HL-60 (cell line): ENCODE measurements around the gene MSLN.
A peak's percentile ranks its signal among the peaks of the same experiment; 100 is the strongest.

Experiments
- DNase-seq, 2 experiments: peaks; one replicate each; pipeline ENCODE4 v3.0.0-alpha.2; 2010 to 2020; ENCODE audit warnings: low read depth in 1 of 2, low spot score in 1 of 2
- H3K27ac ChIP-seq: fragments of 250-450 bp; sonication (Bioruptor Pico); replicated peaks from 2 replicates; pipeline ENCODE4 v1.5.1; 2020; ENCODE audit warnings: mild to moderate bottlenecking, moderate library complexity
- H3K27me3 ChIP-seq: fragments of 250-450 bp; sonication (Bioruptor Pico); 2 replicates; pipeline ENCODE4 v1.5.1; 2021; ENCODE audit warnings: mild to moderate bottlenecking, moderate library complexity; ENCODE audit not compliant: insufficient read depth, poor library complexity, severe bottlenecking
- H3K4me3 ChIP-seq: replicated peaks from 2 replicates; pipeline ENCODE4 v1.5.1; 2011; ENCODE audit warnings: mild to moderate bottlenecking, control low read depth, low read length; ENCODE audit not compliant: insufficient read depth
- GABPA ChIP-seq: IDR thresholded peaks from 2 replicates; pipeline ENCODE4 v1.6.1; 2012; ENCODE audit warnings: low read depth
- POLR2AphosphoS5 ChIP-seq: IDR thresholded peaks from 2 replicates; pipeline ENCODE4 v1.6.1; 2012; ENCODE audit warnings: low read depth
- SPI1 ChIP-seq: IDR thresholded peaks from 2 replicates; pipeline ENCODE4 v1.6.1; 2012; ENCODE audit warnings: low read depth, mild to moderate bottlenecking, borderline replicate concordance
- TF ChIP-seq, protein P1 (sequence below): IDR thresholded peaks from one replicate; pipeline ENCODE4 v1.5.1; 2011; ENCODE audit warnings: low read length, control low read depth, inconsistent platforms; ENCODE audit not compliant: insufficient read depth
- TF ChIP-seq, protein P2 (sequence below): IDR thresholded peaks from 2 replicates; pipeline ENCODE4 v1.6.1; 2012; ENCODE audit warnings: low read depth; ENCODE audit not compliant: insufficient replicate concordance

Gene MSLN

GRCh38 chr16:754656-755055 lies 5.9 kb upstream of the MSLN start:
- TF ChIP-seq, protein P1, sequence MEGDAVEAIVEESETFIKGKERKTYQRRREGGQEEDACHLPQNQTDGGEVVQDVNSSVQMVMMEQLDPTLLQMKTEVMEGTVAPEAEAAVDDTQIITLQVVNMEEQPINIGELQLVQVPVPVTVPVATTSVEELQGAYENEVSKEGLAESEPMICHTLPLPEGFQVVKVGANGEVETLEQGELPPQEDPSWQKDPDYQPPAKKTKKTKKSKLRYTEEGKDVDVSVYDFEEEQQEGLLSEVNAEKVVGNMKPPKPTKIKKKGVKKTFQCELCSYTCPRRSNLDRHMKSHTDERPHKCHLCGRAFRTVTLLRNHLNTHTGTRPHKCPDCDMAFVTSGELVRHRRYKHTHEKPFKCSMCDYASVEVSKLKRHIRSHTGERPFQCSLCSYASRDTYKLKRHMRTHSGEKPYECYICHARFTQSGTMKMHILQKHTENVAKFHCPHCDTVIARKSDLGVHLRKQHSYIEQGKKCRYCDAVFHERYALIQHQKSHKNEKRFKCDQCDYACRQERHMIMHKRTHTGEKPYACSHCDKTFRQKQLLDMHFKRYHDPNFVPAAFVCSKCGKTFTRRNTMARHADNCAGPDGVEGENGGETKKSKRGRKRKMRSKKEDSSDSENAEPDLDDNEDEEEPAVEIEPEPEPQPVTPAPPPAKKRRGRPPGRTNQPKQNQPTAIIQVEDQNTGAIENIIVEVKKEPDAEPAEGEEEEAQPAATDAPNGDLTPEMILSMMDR, result no peak
- peak; percentile 40; the same call in 1 of the 2 replicates for TF ChIP-seq SPI1
- TF ChIP-seq GABPA, result no peak
- TF ChIP-seq, protein P2, sequence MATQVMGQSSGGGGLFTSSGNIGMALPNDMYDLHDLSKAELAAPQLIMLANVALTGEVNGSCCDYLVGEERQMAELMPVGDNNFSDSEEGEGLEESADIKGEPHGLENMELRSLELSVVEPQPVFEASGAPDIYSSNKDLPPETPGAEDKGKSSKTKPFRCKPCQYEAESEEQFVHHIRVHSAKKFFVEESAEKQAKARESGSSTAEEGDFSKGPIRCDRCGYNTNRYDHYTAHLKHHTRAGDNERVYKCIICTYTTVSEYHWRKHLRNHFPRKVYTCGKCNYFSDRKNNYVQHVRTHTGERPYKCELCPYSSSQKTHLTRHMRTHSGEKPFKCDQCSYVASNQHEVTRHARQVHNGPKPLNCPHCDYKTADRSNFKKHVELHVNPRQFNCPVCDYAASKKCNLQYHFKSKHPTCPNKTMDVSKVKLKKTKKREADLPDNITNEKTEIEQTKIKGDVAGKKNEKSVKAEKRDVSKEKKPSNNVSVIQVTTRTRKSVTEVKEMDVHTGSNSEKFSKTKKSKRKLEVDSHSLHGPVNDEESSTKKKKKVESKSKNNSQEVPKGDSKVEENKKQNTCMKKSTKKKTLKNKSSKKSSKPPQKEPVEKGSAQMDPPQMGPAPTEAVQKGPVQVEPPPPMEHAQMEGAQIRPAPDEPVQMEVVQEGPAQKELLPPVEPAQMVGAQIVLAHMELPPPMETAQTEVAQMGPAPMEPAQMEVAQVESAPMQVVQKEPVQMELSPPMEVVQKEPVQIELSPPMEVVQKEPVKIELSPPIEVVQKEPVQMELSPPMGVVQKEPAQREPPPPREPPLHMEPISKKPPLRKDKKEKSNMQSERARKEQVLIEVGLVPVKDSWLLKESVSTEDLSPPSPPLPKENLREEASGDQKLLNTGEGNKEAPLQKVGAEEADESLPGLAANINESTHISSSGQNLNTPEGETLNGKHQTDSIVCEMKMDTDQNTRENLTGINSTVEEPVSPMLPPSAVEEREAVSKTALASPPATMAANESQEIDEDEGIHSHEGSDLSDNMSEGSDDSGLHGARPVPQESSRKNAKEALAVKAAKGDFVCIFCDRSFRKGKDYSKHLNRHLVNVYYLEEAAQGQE, result no peak
- no peak for TF ChIP-seq POLR2AphosphoS5
- peak in 1 of 2 experiments; percentile 71 for DNase-seq
- H3K4me3 ChIP-seq, result no peak overlapping the region
- no peaks in the 10 kb centered on the region for H3K27me3 ChIP-seq
- H3K27ac ChIP-seq, result no peak overlapping the region

GRCh38 chr16:756428-756827 lies 4.1 kb upstream of the MSLN start:
- no peak overlapping the region for H3K27ac ChIP-seq
- no peak for TF ChIP-seq SPI1
- TF ChIP-seq GABPA, result no peak
- TF ChIP-seq, protein P2, result no peak
- TF ChIP-seq, protein P1, result no peak
- no peak for TF ChIP-seq POLR2AphosphoS5
- H3K27me3 ChIP-seq, result no peaks in the 10 kb centered on the region
- H3K4me3 ChIP-seq, result no peak overlapping the region
- DNase-seq, result no peak

DNA sequence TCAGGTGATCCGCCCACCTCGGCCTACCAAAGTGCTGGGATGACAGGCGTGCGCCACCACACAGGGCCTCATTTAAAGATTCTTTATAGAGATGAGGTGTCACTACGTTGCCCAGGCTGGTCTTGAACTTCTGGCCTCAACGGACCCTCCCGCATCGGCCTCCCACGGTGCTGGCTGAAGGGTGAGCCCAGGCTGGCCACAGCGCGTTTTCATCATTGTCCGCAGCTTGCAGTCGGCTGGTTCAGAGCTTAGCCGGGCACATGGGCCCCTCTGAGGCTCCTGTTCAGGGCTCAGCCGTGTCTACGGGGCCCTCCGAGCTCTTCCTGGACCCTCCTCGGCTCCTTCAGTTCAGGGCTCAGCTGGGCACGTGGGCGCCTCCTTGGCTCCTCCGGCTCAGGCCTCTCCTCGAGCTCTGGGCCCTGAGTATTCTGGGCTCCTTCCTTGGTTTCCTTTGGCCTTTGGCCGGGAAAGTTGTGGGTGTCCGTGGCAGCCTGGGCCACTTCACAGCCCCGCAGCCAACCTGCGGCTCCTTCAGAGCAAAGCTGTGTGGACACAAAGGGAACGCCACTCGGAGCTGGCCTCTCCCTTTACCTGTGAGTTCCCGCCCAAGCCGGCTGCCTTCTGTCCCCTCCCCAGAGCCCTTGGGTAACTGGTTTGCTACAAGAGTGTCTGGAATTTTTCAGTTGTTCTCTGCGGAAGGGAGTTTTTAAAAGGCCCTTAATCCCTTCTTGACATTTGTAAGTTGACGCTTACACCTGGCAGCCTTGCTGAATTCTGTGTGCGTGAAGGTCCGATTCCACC lies 1.2 kb upstream of the MSLN start:
- no peak for TF ChIP-seq POLR2AphosphoS5
- no peak overlapping the region for H3K4me3 ChIP-seq
- DNase-seq, result no peak
- H3K27ac ChIP-seq, result no peak overlapping the region
- no peaks in the 10 kb centered on the region for H3K27me3 ChIP-seq

DNA sequence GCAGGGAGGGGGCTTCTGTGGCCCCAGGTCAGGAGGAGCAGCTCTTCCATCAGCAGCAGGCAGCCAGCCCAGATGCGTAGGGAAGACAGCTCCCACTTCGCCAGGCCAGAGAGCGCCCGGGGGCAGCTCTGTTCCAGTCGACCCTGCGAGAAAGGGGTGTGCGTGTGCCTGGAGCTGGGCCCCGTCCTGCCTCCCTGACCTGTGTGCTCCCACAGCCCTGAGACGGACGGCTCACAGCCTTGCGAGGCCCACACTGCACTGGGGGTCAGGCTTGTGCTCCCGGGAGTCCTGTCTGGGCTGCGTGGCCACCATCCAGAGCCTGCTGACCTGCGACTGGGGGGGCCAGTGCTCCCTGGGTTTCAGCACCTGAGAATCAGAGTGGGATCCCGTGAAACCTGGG lies 469 bp upstream of the MSLN start:
- DNase-seq, result no peak
- H3K27ac ChIP-seq, result no peak overlapping the region
- TF ChIP-seq GABPA (no peak), POLR2AphosphoS5 (no peak)
- no peak overlapping the region for H3K4me3 ChIP-seq
- no peaks in the 10 kb centered on the region for H3K27me3 ChIP-seq
